HEK293 (cell line): ENCODE data around the gene LUZP2.

Experiments used
- CTCF ChIA-PET: fragments of 350-600 bp; formaldehyde crosslinking; extraction: SDS; loops from one replicate; lab custom pipeline; 2021; ENCODE audit warnings: antibody characterized with exemption; lab: Yijun Ruan, JAX
- POLR2A ChIA-PET: fragments of 300-600 bp; formaldehyde crosslinking; extraction: SDS; loops from one replicate; lab custom pipeline; 2020; ENCODE audit warnings: antibody characterized with exemption, inconsistent platforms; lab: Yijun Ruan, JAX
- H3K27ac ChIP-seq: fragments of 200-500 bp; sonication (Bioruptor generic); 2 replicates; pipeline ENCODE4 v1.5.1; 2014; ENCODE audit warnings: low read depth, low read length, control low read depth, inconsistent platforms; ENCODE audit errors: extremely low read depth
- H3K36me3 ChIP-seq, 2 experiments: fragments of 200-500 bp in 1 of 2; sonication (Bioruptor generic) in 1 of 2; 1 replicate in 1 of 2; 2 replicates in 1 of 2; pipeline ENCODE4 v1.5.1; 2014 to 2017; ENCODE audit warnings: inconsistent platforms in 2 of 2, low read length in 2 of 2; ENCODE audit not compliant: control insufficient read depth in 2 of 2, insufficient read depth in 1 of 2
- H3K4me1 ChIP-seq: fragments of 200-500 bp; sonication (Bioruptor generic); 2 replicates; pipeline ENCODE4 v1.5.1; 2014; ENCODE audit warnings: mild to moderate bottlenecking, low read length, inconsistent platforms; ENCODE audit not compliant: control insufficient read depth, insufficient read depth
- H3K4me3 ChIP-seq: 2 replicates; pipeline ENCODE4 v1.5.1; 2011; ENCODE audit warnings: low read depth, mild to moderate bottlenecking, control low read depth, low read length, moderate library complexity
- H3K9me3 ChIP-seq: fragments of 200-500 bp; sonication (Bioruptor generic); 2 replicates; pipeline ENCODE4 v1.5.1; 2014; ENCODE audit warnings: low read depth, low read length, inconsistent platforms; ENCODE audit not compliant: control insufficient read depth, insufficient read depth
- EGR2 ChIP-seq: fragments of 450-650 bp; formaldehyde crosslinking; IDR thresholded peaks from 2 replicates; pipeline ENCODE4 v1.5.1; 2016; ENCODE audit warnings: low read depth, missing biosample characterization, missing genetic modification characterization
- GLIS1 ChIP-seq: fragments of 450-650 bp; formaldehyde crosslinking; IDR thresholded peaks from 2 replicates; pipeline ENCODE4 v1.5.1; 2016; ENCODE audit warnings: missing biosample characterization, missing genetic modification characterization
- HOXA7 ChIP-seq: sonication (generic); formaldehyde crosslinking; IDR thresholded peaks from 2 replicates; pipeline ENCODE4 v1.8.1; 2022; ENCODE audit warnings: missing genetic modification reagents, borderline replicate concordance
- INSM2 ChIP-seq: fragments of 450-650 bp; formaldehyde crosslinking; IDR thresholded peaks from 2 replicates; pipeline ENCODE4 v1.5.1; 2016; ENCODE audit warnings: missing biosample characterization, missing genetic modification characterization
- KLF8 ChIP-seq: fragments of 450-650 bp; formaldehyde crosslinking; IDR thresholded peaks from 2 replicates; pipeline ENCODE4 v1.5.1; 2016; ENCODE audit warnings: missing biosample characterization, missing genetic modification characterization
- OVOL3 ChIP-seq: fragments of 450-650 bp; formaldehyde crosslinking; IDR thresholded peaks from 2 replicates; pipeline ENCODE4 v1.5.1; 2016; ENCODE audit warnings: missing biosample characterization, missing genetic modification characterization
- REPIN1 ChIP-seq: fragments of 450-650 bp; formaldehyde crosslinking; IDR thresholded peaks from 2 replicates; pipeline ENCODE4 v1.5.1; 2017; ENCODE audit warnings: missing biosample characterization, missing genetic modification characterization, low read depth
- YY1 ChIP-seq: fragments of 450-650 bp; formaldehyde crosslinking; IDR thresholded peaks from 2 replicates; pipeline ENCODE4 v1.5.1; 2018; ENCODE audit warnings: missing biosample characterization, missing genetic modification characterization
- ZFP41 ChIP-seq: fragments of 450-650 bp; formaldehyde crosslinking; IDR thresholded peaks from 2 replicates; pipeline ENCODE4 v1.5.1; 2016; ENCODE audit warnings: missing biosample characterization, missing genetic modification characterization, borderline replicate concordance
- ZNF157 ChIP-seq: fragments of 450-650 bp; formaldehyde crosslinking; IDR thresholded peaks from 2 replicates; pipeline ENCODE4 v1.5.1; 2016; ENCODE audit warnings: missing biosample characterization, missing genetic modification characterization
- ZNF239 ChIP-seq: fragments of 450-650 bp; formaldehyde crosslinking; IDR thresholded peaks from 2 replicates; pipeline ENCODE4 v1.5.1; 2016; ENCODE audit warnings: missing biosample characterization, missing genetic modification characterization
- ZNF324 ChIP-seq: fragments of 450-650 bp; formaldehyde crosslinking; IDR thresholded peaks from 2 replicates; pipeline ENCODE4 v1.5.1; 2016; ENCODE audit warnings: missing biosample characterization, missing genetic modification characterization
- ZNF335 ChIP-seq: fragments of 450-650 bp; formaldehyde crosslinking; conservative IDR thresholded peaks from 2 replicates; pipeline ENCODE4 v1.5.1; 2016; ENCODE audit warnings: missing biosample characterization, missing genetic modification characterization
- ZNF449 ChIP-seq: fragments of 450-650 bp; formaldehyde crosslinking; IDR thresholded peaks from 2 replicates; pipeline ENCODE4 v1.5.1; 2017; ENCODE audit warnings: missing biosample characterization, mild to moderate bottlenecking, missing genetic modification characterization, moderate library complexity
- ZNF473 ChIP-seq: fragments of 450-650 bp; formaldehyde crosslinking; IDR thresholded peaks from 2 replicates; pipeline ENCODE4 v1.5.1; 2017; ENCODE audit warnings: missing biosample characterization, missing genetic modification characterization
- ZNF48 ChIP-seq: fragments of 450-650 bp; formaldehyde crosslinking; IDR thresholded peaks from 2 replicates; pipeline ENCODE4 v1.5.1; 2016; ENCODE audit warnings: missing biosample characterization, missing genetic modification characterization
- ZNF501 ChIP-seq: fragments of 450-650 bp; formaldehyde crosslinking; IDR thresholded peaks from 2 replicates; pipeline ENCODE4 v1.5.1; 2016; ENCODE audit warnings: missing biosample characterization, missing genetic modification characterization
- ZNF596 ChIP-seq: fragments of 450-650 bp; IDR thresholded peaks from 2 replicates; pipeline ENCODE4 v1.5.0; 2018; ENCODE audit warnings: missing biosample characterization, mild to moderate bottlenecking, missing genetic modification characterization, moderate library complexity
- ZNF624 ChIP-seq: fragments of 450-650 bp; formaldehyde crosslinking; IDR thresholded peaks from 2 replicates; pipeline ENCODE4 v1.5.1; 2017; ENCODE audit warnings: missing biosample characterization, missing genetic modification characterization
- ZNF704 ChIP-seq: fragments of 450-650 bp; formaldehyde crosslinking; IDR thresholded peaks from 2 replicates; pipeline ENCODE4 v1.5.1; 2016; ENCODE audit warnings: missing biosample characterization, missing genetic modification characterization
- TF ChIP-seq, protein P1 (sequence below): fragments of 450-650 bp; formaldehyde crosslinking; IDR thresholded peaks from 2 replicates; pipeline ENCODE4 v1.5.1; 2016; ENCODE audit warnings: missing biosample characterization, missing genetic modification characterization

The LUZP2 gene

DNA sequence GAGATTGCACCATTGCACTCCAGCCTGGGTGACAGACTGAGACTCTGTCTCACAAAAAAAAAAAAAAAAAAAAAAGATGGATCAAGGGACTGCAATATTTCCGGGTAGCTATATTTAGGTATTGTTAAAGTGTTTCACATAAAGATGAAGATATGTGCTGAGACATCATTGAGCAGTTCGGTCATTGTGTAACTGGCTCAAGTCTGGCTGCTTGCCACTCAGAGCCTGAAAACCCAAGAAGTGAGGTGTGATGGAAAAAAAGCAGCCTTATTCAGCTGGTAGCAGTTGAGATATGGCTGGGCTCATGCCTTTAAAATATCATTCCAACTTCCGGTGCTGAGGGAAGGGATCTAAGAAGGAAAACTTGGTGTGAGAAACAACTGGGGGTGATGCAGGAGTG, 46.9 kb downstream of the LUZP2 start:
- ChIA-PET CTCF (no interaction called here), POLR2A (no interaction called here)
- TF ChIP-seq ZNF324 (tag by site-specific recombination) = no peak
- no peak for TF ChIP-seq ZNF473 (tag by site-specific recombination)
- no peak for TF ChIP-seq YY1 (tag by site-specific recombination)
- no peak for TF ChIP-seq REPIN1 (tag by site-specific recombination)
- no peak for TF ChIP-seq ZNF501 (tag by site-specific recombination)
- no peak for TF ChIP-seq ZNF157 (tag by site-specific recombination)
- no peak for TF ChIP-seq HOXA7 (CRISPR knock-in tag)
- no peak for TF ChIP-seq ZNF704 (tag by site-specific recombination)
- TF ChIP-seq OVOL3 (tag by site-specific recombination) = no peak
- TF ChIP-seq ZNF239 (tag by site-specific recombination) = no peak
- no peak for TF ChIP-seq ZNF335
- no peak for TF ChIP-seq ZNF449 (tag by site-specific recombination)
- TF ChIP-seq EGR2 (tag by site-specific recombination) = no peak
- TF ChIP-seq GLIS1 (tag by site-specific recombination) = no peak
- TF ChIP-seq, protein P1, sequence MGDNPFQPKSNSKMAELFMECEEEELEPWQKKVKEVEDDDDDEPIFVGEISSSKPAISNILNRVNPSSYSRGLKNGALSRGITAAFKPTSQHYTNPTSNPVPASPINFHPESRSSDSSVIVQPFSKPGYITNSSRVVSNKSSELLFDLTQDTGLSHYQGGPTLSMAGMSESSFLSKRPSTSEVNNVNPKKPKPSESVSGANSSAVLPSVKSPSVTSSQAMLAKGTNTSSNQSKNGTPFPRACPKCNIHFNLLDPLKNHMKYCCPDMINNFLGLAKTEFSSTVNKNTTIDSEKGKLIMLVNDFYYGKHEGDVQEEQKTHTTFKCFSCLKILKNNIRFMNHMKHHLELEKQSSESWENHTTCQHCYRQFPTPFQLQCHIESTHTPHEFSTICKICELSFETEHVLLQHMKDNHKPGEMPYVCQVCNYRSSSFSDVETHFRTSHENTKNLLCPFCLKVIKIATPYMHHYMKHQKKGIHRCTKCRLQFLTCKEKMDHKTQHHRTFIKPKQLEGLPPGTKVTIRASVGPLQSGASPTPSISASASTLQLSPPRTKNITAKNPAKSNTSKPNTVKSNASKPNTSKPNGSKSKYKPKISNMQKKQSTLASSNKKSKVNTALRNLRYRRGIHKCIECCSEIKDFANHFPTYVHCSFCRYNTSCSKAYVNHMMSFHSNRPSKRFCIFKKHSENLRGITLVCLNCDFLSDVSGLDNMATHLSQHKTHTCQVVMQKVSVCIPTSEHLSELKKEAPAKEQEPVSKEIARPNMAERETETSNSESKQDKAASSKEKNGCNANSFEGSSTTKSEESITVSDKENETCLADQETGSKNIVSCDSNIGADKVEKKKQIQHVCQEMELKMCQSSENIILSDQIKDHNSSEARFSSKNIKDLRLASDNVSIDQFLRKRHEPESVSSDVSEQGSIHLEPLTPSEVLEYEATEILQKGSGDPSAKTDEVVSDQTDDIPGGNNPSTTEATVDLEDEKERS (tag by site-specific recombination) = no peak
- no peak for TF ChIP-seq INSM2
- no peak for TF ChIP-seq ZFP41
- no peak for TF ChIP-seq KLF8 (tag by site-specific recombination)
- no peak for TF ChIP-seq ZNF48 (tag by site-specific recombination)
- H3K4me1 ChIP-seq = no peaks in the 10 kb centered on the region
- H3K4me3 ChIP-seq = no peak overlapping the region
- no peak overlapping the region for H3K27ac ChIP-seq
- H3K36me3 ChIP-seq = no peaks in the 10 kb centered on the region
- no peaks in the 10 kb centered on the region for H3K9me3 ChIP-seq

DNA sequence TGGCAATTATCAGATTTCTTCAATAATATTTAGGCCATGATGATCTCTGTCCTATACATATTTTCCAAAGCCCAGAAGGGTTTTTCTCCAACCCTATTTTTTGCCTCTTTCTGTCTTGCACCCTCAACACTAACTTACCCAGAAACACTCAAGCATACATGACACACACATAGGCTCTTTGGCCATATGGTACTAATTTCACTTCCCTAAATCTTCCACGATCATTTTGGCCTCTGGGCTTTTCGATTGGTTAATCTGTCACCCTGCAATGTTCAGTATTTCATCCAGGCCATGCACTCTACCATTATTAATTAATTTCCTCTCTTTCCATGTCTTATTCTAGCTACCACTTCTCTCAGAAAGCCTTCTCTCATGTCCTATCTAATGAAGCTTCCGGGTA, 59.8 kb downstream of the LUZP2 start:
- Histone ChIP-seq H3K4me3 (no peak overlapping the region), H3K9me3 (no peaks in the 10 kb centered on the region)
- TF ChIP-seq ZNF624 (tag by site-specific recombination) (no peak), ZNF596 (no peak)
- TF ChIP-seq, all 188 proteins: peak for 0
- Histone ChIP-seq H3K36me3 (no peaks in the 10 kb centered on the region), H3K4me1 (no peaks in the 10 kb centered on the region), H3K27ac (no peak overlapping the region)
- ChIA-PET CTCF (no interaction called here), POLR2A (no interaction called here)
